HG03457 (cell line): Measurements from ENCODE around the gene DRC7.

Experiments used
- ATAC-seq: cut with Tn5 transposase; IDR thresholded peaks from one replicate; pipeline ENCODE4 v1.9.1; 2021; ENCODE audit warnings: moderate number of reproducible peaks; ENCODE audit not compliant: unreplicated experiment

DRC7 gene

GRCh38 chr16:57694725-57695679 lies at the start of gene DRC7:
Gene DRC7, plus strand, starts transcription at chr16:57694806. Its CDS starts 3,144 bp downstream, at chr16:57697950.
- no peak for ATAC-seq

DNA sequence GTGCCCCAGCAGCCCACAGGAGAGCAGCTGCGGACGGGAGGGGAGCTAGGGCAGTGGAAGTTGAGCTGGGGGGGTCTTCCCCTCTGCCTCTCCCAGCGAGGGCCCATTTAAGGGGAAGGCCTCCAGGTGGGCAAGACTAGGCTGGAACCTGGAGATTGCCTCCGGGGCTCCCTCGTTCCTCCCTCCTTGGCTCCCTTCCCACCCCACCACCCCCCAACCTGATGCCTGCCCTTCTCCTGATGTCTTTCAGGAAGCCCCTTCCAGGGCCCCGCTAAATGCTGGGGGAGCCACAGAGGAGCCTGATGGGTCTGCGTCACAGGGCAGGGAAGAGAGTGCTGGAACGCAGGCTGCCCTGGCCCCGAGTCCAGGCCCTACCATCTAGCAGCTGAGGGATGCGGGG lies 49.4 kb upstream of the DRC7 start:
- no peak for ATAC-seq

DNA sequence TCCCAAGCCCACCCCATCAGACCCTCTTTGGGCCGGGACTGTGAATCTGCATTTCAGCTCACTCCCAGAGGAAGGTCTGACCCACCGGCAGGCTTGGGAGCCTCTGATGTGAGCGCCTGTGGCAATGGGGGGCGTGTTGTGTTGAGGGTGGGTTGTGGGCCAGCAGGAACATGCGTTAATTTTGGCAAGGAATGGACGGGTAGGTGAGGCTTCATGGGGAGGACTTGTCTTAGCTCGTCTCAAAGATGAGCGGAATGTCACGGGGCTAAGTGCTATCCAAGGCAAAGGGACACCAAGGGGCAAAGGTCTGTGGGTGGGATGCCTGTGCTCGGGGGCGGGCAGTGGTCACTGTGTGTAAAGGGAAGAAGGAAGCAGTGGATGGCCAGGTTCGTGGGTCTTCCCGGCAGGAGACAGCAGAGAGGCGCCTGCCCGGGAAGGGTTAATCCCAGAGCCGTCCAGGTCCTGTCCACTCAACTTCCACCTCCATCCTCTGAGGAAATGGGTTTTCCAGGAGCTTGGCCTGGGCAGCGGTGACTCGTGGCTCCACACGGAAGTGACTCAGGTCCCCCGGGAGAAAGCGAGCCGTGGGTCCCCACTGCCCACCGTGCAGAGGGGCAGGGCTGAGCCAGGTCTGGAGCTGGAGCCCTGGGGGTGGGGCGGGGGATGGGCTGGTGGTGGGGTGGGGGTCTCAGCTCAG lies 48.8 kb upstream of the DRC7 start:
- ATAC-seq = no peak

DNA sequence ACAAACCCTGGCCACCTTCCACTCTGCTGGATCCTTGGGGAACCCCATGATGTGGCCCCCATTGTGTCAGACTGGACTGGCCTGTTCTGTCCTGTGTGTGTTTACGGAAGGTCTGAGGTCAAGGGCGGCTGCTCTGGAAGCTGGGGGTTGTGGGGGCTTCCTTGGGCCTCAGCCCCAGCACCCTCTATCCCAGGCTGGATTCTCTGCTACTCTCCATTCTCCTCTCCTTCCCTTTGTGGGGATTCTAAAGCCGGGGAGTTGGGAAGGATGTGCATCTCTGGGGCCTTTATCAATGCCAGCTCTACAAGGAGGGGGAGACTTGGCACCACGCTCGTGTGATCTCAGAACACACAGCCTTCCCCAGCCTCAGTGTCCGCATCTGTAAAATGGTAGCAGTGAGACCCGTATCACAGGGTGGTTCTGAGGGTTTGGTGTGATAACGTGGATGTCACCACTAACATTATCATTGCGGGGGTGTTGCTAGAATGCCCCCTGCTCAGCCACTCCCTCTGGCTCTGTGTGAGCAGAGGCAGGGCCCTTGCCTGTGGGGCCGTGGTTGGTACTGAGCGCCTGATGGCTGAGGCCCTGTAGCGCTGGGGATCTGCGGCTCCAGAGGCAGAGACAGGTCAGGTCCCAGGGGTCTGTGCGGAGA lies 48.1 kb upstream of the DRC7 start:
- no peak for ATAC-seq

GRCh38 chr16:57647136-57647875 lies 47.3 kb upstream of the DRC7 start:
- no peak for ATAC-seq

DNA sequence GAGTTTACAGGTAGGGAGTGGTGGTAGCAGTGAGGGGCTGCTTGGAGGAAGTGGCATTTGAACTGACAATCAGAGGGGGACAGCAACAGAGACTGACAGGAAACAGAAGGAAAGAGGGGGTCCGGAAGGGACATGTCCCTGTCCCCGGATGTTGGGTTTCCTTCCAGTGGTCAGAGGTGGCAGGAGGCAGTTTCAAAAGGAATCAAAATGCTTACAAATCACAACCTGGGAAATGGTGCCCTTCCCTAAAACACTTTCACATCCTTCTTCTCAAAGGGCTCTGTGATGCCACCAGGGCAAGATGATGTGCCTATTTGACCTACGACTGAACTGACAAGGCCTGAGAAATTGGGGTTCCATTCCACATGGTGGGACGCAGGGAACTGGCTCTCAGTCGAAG lies 46.5 kb upstream of the DRC7 start:
- no peak for ATAC-seq

GRCh38 chr16:57648581-57649442 lies 45.8 kb upstream of the DRC7 start:
- no peak for ATAC-seq

- ATAC-seq = no peak
Observed at GRCh38 chr16:57649443-57649751, 45.2 kb upstream of the DRC7 start.

DNA sequence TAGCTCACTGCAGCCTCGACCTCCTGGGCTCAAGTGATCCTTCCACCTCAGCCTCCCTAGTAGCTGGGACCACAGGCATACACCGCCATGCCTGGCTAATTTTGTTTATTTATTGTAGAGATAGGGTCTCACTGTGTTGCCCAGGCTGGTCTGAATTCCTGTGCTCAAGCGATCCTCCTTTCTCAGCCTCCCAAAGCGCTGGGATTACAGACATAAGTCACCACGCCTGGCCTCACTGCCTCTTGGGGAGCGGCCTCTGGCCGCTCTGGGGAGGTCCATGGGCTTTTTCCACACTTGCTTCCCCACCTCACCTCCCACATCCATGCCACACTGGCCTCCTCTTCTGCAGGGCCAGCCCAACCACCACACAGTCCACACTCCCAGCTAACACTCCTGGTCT lies 44.8 kb upstream of the DRC7 start:
- ATAC-seq = no peak

GRCh38 chr16:57651344-57652333 lies 43.0 kb upstream of the DRC7 start:
- no peak for ATAC-seq

DNA sequence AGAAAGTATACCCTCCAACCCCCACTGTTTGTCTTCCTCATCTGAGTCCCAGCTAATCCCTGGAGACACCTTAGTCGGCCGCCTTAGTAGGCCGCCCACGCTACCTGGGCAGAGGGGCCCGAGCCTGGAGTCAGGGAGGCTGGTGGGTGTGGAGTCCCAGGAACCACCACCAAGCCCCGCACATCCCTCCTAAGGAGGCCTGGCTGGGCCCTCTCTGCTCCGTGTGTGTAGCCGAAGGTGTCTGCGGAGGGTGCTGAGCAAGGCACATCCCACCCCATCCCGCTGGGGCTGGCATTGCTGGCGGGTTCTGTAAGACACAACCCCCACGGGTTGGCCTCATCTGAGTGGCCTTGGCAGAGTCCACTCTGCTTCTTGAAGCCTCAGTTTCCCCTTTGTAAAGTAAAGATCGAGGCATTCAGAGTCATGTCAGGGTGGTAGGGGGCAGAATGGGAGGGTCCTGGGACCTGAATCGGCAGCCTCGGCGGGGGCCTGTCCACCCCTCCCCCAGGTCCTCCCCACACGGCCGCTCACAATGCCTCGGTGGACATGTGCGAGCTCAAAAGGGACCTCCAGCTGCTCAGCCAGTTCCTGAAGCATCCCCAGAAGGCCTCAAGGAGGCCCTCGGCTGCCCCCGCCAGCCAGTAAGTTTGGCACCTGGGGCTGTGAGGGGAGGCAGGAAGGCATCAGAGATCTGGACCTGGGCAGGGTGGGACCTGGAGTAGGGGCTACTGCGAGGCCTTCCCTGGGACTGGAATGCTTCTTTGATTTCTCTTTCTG lies 41.7 kb upstream of the DRC7 start:
- no peak for ATAC-seq

DNA sequence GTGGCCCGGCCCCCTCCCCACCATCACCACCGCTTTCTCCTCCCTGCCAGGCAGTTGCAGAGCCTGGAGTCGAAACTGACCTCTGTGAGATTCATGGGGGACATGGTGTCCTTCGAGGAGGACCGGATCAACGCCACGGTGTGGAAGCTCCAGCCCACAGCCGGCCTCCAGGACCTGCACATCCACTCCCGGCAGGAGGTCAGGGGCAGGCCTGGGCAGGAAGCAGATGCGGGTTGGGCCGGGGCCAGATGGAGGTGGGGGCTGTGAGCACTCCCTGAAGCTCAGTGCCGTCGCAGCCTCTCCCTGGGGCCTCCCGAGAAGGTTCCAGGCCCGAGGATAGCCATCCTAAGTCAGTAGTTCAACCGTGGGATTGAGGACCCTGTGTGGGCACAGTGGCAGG lies 40.7 kb upstream of the DRC7 start:
- ATAC-seq = no peak

DNA sequence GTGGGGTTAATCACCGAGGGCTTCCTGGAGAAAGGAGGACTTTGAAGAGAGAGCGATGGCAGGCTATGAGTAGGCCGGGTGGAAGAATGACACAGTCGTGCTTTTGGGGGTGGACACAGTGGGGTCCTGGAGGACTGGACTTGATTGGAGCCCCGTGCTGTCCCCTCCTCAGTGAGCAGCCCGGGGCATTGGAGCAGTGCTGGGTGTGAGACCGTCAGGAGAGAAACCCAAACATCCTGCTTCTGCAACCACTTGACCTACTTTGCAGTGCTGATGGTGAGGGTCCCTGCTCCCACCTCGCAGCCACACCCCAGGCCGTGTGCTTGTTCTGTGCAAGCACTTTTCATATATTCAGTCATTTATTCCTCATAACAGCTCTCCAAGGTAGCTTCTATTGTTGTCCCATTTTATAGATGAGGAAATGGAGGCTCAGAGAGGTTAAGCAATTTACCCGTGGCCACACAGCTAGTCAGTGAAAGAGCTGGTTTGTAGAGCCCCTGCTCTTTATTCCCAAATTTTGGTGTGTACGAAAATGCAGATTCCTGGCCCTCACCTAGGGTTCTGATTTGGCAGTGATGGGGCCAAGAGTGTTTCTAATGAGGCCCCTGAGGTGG lies 38.2 kb upstream of the DRC7 start:
- ATAC-seq = no peak

DNA sequence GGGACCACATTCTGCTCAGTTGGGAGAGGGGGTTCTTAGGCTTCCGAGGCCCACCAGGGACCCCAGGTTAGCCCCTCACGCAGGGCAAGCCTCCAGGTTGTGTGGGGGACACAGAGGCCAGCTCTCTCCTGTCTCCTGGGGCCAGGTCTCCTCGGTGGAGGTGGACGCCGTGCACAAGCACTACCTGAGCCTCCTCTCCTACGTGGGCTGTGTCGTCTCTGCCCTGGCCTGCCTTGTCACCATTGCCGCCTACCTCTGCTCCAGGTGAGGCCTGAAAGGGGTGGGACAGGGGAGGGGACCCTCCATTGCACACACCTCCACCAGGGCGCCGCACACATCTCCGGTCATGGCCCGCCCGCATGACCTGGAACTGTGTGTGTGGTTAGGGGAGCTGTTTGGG lies 37.4 kb upstream of the DRC7 start:
- ATAC-seq = no peak

GRCh38 chr16:57658130-57658877 lies 36.3 kb upstream of the DRC7 start:
- ATAC-seq = no peak

DNA sequence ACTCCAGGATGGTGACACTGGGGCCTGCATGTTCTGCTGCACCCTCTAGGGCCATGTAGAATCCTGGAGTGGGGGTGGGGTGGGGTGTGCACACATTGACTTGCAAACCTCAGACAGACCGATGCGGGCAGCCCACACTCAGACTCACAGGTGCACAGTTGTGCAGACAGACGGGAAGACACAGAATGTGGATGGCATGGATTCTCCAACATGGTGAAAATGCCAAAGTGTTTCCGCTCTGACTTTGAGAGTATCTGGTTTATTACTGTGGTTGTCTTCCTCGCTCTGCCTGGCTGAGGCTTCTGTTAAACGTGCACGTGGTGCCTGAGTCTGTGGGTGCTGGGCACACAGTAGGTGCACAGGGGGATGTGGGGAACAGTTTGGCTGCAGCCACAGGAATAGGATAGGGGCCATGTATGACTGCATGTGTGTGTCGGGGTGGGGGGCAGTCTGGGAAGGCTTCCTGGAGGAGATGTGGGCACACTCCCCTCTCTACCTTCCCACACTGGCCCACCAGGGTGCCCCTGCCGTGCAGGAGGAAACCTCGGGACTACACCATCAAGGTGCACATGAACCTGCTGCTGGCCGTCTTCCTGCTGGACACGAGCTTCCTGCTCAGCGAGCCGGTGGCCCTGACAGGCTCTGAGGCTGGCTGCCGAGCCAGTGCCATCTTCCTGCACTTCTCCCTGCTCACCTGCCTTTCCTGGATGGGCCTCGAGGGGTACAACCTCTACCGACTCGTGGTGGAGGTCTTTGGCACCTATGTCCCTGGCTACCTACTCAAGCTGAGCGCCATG lies 35.5 kb upstream of the DRC7 start:
- ATAC-seq = no peak
